C4-2B (cell line): Measurements from ENCODE around the gene UNC79.

ENCODE experiments used
- CTCF ChIP-seq: fragments of 450-650 bp; conservative IDR thresholded peaks from 2 replicates; pipeline ENCODE4 v1.5.1; 2017; ENCODE audit warnings: mild to moderate bottlenecking
- ZFX ChIP-seq: fragments of 450-650 bp; IDR thresholded peaks from 2 replicates; pipeline ENCODE4 v1.6.1; 2017

- TF ChIP-seq CTCF (no peak), ZFX (no peak)
These were observed 101.8 kb downstream of the UNC79 start for GRCh38 chr14:93532541-93532940.
